ENCODE data around the gene LCNL1. TPM values are rescaled to one million over a fixed set of nuclear protein-coding genes. Genes with fewer than 3 reads are reported as not detected.

The LCNL1 gene
- total RNA-seq, 2 experiments from 2014 or later = not detected

- TF ChIP-seq CTCF (IDR thresholded peaks at IDR 0.05) = no peak
- peak overlapping the region; percentile 53 for H3K27ac Mint-ChIP-seq
- peaks cover 46% of the 10 kb centered on the region for H3K4me1 Mint-ChIP-seq (ENCODE audit: low read depth)
- peaks cover 6% of the 10 kb centered on the region for H3K36me3 Mint-ChIP-seq (ENCODE audit: low read depth)
- DNase-seq (peak; percentile 58), ATAC-seq (no peak)
- peak overlapping the region; percentile 31 for H3K4me3 Mint-ChIP-seq
- peaks cover 5% of the 10 kb centered on the region for H3K27me3 Mint-ChIP-seq
- POLR2A ChIA-PET = interaction anchor here (2.3 kb wide), 1 partner anchor 96 kb away, joined by 5 read pairs; no protein-coding TSS in a partner anchor
- H3K9me3 Mint-ChIP-seq = no peaks in the 10 kb centered on the region
- CTCF ChIA-PET = interaction anchor here (2.5 kb wide), 1 partner anchor 31 kb away, joined by 13 read pairs; the partner anchor contains the start of gene ABCA2
- intact Hi-C loops (cut with micrococcal nuclease) = no loop called here
These were observed 15.0 kb downstream of the LCNL1 start for GRCh38 chr9:136997830-136998234.

DNA sequence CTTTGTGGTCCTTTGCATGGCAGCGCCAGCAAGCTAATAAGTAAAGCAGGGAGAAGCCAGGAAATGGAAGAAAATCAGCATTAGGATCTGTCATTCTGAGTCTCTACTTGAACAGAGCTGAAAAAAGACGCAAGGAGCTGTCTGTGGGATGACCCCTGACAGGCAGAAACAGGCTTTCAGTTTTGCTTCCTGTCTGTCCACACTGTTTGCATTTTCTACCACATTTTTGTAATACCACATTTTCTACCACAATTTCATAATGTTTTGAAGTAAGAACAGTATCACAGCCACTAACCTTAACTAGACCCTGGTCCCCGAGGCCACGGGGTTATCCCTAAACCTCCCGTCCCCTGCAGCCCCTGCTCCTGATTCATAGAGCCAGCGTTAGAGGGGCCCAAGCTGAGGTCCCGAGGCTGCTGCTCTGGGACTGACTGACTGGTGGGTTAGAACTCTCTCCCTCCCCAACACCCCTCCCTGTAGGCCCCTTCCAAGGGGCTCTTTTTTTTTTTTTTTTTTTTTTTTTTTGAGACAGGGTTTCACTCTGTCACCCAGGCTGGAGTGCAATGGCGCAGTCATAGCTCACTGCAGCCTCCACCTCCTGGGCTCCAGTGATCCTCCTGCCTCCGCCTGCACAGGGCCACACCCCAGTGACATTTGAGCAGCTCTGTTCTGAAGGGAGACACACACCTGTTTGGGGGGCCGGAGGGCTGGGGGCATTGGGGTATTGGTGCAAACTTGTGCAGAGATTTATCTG lies 17.6 kb downstream of the LCNL1 start:
- CTCF ChIA-PET = interaction anchor here (0.9 to 1.7 kb wide), 7 partner anchors 8 to 156 kb away, joined by 3 to 18 read pairs (median 5); partner anchors contain the start of genes ABCA2, NPDC1 and PAXX
- Mint-ChIP-seq H3K4me3 (no peak overlapping the region), H3K27ac (peak overlapping the region; percentile 25), H3K4me1 (ENCODE audit: low read depth) (peaks cover 37% of the 10 kb centered on the region), H3K27me3 (peaks cover 5% of the 10 kb centered on the region), H3K9me3 (no peaks in the 10 kb centered on the region), H3K36me3 (ENCODE audit: low read depth) (no peaks in the 10 kb centered on the region)
- peak; percentile 81 for ATAC-seq
- POLR2A ChIA-PET = interaction anchor here (0.6 to 1.7 kb wide), 8 partner anchors 8 to 274 kb away, joined by 3 to 6 read pairs (median 3); no protein-coding TSS in a partner anchor
- no peak for TF ChIP-seq CTCF (IDR thresholded peaks at IDR 0.05)
- intact Hi-C loops (cut with micrococcal nuclease) = no loop called here
- DNase-seq = peak; percentile 84

GRCh38 chr9:137001857-137002645 lies 19.3 kb downstream of the LCNL1 start:
- ATAC-seq = no peak
- no peak overlapping the region for H3K27ac Mint-ChIP-seq
- no peaks in the 10 kb centered on the region for H3K36me3 Mint-ChIP-seq (ENCODE audit: low read depth)
- no peaks in the 10 kb centered on the region for H3K9me3 Mint-ChIP-seq
- DNase-seq = no peak
- intact Hi-C loops (cut with micrococcal nuclease) = no loop called here
- H3K4me3 Mint-ChIP-seq = no peak overlapping the region
- H3K4me1 Mint-ChIP-seq (ENCODE audit: low read depth) = peaks cover 43% of the 10 kb centered on the region
- TF ChIP-seq CTCF (IDR thresholded peaks at IDR 0.05) = no peak
- POLR2A ChIA-PET = interaction anchor here (1.1 kb wide), 1 partner anchor 54 kb away, joined by 3 read pairs; no protein-coding TSS in a partner anchor
- CTCF ChIA-PET = interaction anchor here (0.7 to 5.9 kb wide), 4 partner anchors 11 to 54 kb away, joined by 3 to 31 read pairs (median 4); no protein-coding TSS in a partner anchor
- peaks cover 5% of the 10 kb centered on the region for H3K27me3 Mint-ChIP-seq

DNA sequence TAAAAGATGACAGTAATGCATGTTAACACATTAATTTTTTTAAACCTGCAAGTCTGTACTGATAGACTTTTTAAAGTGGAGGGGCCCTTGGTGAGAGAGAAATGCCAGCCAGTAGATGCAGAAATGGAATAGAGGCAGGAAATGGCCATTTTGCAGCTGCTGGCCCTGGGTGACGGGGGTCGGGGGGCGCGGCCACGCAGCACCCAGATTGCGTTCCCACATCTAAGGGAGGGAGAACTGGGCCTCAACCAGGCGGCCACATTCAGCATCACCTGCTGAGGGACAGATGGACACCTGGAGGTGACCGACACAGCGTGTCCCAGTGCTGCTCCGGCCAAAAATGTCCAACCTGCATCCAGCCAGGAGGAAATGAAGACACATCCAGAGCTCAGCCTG lies 19.9 kb downstream of the LCNL1 start:
- no peak for TF ChIP-seq CTCF (IDR thresholded peaks at IDR 0.05)
- intact Hi-C loops (cut with micrococcal nuclease) = no loop called here
- Mint-ChIP-seq H3K4me1 (ENCODE audit: low read depth) (peaks cover 38% of the 10 kb centered on the region), H3K9me3 (no peaks in the 10 kb centered on the region), H3K4me3 (no peak overlapping the region), H3K27ac (no peak overlapping the region), H3K27me3 (peaks cover 4% of the 10 kb centered on the region), H3K36me3 (ENCODE audit: low read depth) (no peaks in the 10 kb centered on the region)
- CTCF ChIA-PET = interaction anchor here (0.7 to 5.9 kb wide), 4 partner anchors 11 to 54 kb away, joined by 3 to 31 read pairs (median 4); no protein-coding TSS in a partner anchor
- DNase-seq (no peak), ATAC-seq (no peak)
- POLR2A ChIA-PET = interaction anchor here (1.1 kb wide), 2 partner anchors 10 to 54 kb away, joined by 3 to 4 read pairs; partner anchors contain the start of gene PAXX

Measured in activated CD8-positive, alpha-beta T cell treated with anti-CD3 and anti-CD28 coated beads for 36 hours (primary cell).